ENCODE measurements around the gene KCNG2. TPM values are rescaled to one million over a fixed set of nuclear protein-coding genes. Genes with fewer than 3 reads are reported as not detected.

The KCNG2 gene
- total RNA-seq, 1 donor, result not detected

DNA sequence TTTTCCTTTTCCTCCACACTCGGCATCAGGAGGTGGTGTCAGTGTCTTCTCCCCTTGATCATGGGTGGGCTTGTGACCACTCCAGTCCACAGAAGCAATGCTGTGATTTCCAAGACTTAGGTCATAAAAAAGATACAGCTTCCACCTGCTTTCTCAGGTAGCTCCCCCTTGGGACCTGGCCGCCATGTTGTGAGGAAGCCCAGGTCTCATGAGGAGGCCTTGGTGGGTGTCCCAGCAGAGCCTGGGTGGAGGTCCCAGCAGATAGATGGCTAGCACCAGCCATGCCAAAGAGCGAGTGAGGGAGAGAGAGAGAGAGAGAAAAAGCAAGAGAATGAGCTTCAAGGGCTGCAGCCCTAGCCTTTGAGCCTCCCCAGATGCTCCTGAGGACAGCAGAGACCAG lies 137.8 kb downstream of the KCNG2 start:
- Histone ChIP-seq H3K4me1 (ENCODE audit: insufficient read depth, low read length) (no peaks in the 10 kb centered on the region), H3K79me2 (ENCODE audit: insufficient read depth, low read length) (peaks cover 84% of the 10 kb centered on the region), H3K4me3 (ENCODE audit: insufficient read depth, low read length) (no peak overlapping the region), H3K27me3 (ENCODE audit: insufficient read depth, low read length) (no peaks in the 10 kb centered on the region), H3K4me2 (ENCODE audit: insufficient read depth, low read length) (no peak overlapping the region), H2AFZ (ENCODE audit: low read length) (no peak overlapping the region), H3K9me3 (ENCODE audit: low read depth, low read length) (no peaks in the 10 kb centered on the region), H4K20me1 (ENCODE audit: insufficient read depth, low read length) (peaks cover 25% of the 10 kb centered on the region), H3K27ac (ENCODE audit: low read depth, low read length) (no peak overlapping the region), H3K36me3 (ENCODE audit: insufficient read depth, low read length) (peaks cover 22% of the 10 kb centered on the region)
- DNase-seq (ENCODE audit: insufficient read length, low spot score, missing footprints), result no peak
- TF ChIP-seq CTCF (IDR thresholded peaks at IDR 0.05; ENCODE audit: extremely low read depth, low read depth, low read length), result no peak

GRCh38 chr18:79935925-79936324 lies 138.2 kb downstream of the KCNG2 start:
- no peak for TF ChIP-seq CTCF (IDR thresholded peaks at IDR 0.05; ENCODE audit: extremely low read depth, low read depth, low read length)
- peaks cover 88% of the 10 kb centered on the region for H3K79me2 ChIP-seq (ENCODE audit: insufficient read depth, low read length)
- H3K27me3 ChIP-seq (ENCODE audit: insufficient read depth, low read length), result no peaks in the 10 kb centered on the region
- H3K27ac ChIP-seq (ENCODE audit: low read depth, low read length), result no peak overlapping the region
- no peaks in the 10 kb centered on the region for H3K9me3 ChIP-seq (ENCODE audit: low read depth, low read length)
- no peak for DNase-seq (ENCODE audit: insufficient read length, low spot score, missing footprints)
- no peak overlapping the region for H3K4me3 ChIP-seq (ENCODE audit: insufficient read depth, low read length)
- peaks cover 22% of the 10 kb centered on the region for H3K36me3 ChIP-seq (ENCODE audit: insufficient read depth, low read length)
- H3K4me1 ChIP-seq (ENCODE audit: insufficient read depth, low read length), result no peaks in the 10 kb centered on the region
- H4K20me1 ChIP-seq (ENCODE audit: insufficient read depth, low read length), result peaks cover 27% of the 10 kb centered on the region
- H3K4me2 ChIP-seq (ENCODE audit: insufficient read depth, low read length), result no peak overlapping the region
- no peak overlapping the region for H2AFZ ChIP-seq (ENCODE audit: low read length)

DNA sequence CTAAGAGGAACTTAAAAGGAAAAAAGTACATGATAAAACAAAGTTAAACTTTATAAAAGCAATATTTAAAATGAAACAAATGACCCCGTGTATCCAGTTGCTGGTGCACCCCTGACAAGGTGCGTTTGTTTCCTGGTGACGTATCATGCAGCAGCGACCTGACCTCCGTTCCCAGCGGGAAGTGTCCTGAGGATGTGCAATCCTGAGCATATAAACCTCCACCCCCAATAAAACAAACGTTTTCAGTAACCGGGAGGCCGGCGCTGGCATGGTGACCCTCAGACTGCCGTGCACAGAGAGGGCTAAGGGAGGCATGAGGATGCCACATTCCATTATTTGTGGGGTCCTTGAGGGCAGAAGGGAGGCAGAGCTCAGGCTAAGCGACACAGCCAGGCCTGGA lies 138.9 kb downstream of the KCNG2 start:
- Histone ChIP-seq H3K36me3 (ENCODE audit: insufficient read depth, low read length) (peaks cover 28% of the 10 kb centered on the region), H4K20me1 (ENCODE audit: insufficient read depth, low read length) (peaks cover 29% of the 10 kb centered on the region), H2AFZ (ENCODE audit: low read length) (no peak overlapping the region), H3K4me3 (ENCODE audit: insufficient read depth, low read length) (no peak overlapping the region), H3K4me1 (ENCODE audit: insufficient read depth, low read length) (no peaks in the 10 kb centered on the region), H3K27ac (ENCODE audit: low read depth, low read length) (no peak overlapping the region), H3K4me2 (ENCODE audit: insufficient read depth, low read length) (no peak overlapping the region), H3K27me3 (ENCODE audit: insufficient read depth, low read length) (no peaks in the 10 kb centered on the region), H3K9me3 (ENCODE audit: low read depth, low read length) (no peaks in the 10 kb centered on the region), H3K79me2 (ENCODE audit: insufficient read depth, low read length) (peaks cover 93% of the 10 kb centered on the region)
- no peak for TF ChIP-seq CTCF (IDR thresholded peaks at IDR 0.05; ENCODE audit: extremely low read depth, low read depth, low read length)
- peak; percentile 22 for DNase-seq (ENCODE audit: insufficient read length, low spot score, missing footprints)

DNA sequence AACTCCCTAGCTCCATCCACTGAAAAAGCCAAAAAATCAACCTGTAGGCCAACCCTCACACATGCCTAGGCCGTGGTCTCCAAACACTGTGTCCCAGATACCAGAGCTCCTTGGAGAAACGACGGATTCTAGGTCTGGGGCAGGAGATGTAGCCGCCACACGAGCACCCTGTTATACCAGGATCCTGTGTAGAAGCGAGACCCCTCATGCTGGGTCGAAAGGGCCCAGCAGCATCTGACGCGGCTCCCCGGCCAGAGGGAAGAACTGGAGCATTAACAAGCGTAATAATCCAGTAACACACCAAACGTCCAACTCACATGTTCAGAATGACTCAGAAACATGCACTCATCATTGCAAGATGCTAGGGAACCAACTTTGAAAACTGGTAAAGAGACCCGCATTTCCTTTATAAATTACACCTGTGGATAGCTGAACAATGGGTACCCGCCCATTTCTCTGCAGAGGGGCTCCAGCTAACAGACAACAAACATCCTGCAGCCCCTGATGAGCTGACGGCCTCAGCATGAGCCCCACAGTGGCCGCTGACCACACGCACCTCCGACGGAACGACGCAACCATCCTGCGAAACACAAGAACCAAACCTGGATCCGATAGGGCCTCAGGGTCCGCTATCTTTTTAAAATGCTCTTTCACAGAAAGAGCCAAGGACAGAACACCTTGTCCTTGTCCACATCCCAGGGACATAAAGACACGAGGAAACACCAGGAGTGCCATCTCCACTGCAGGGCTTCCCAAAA lies 139.5 kb downstream of the KCNG2 start:
- Histone ChIP-seq H3K27ac (ENCODE audit: low read depth, low read length) (no peak overlapping the region), H3K36me3 (ENCODE audit: insufficient read depth, low read length) (peaks cover 35% of the 10 kb centered on the region), H3K4me1 (ENCODE audit: insufficient read depth, low read length) (no peaks in the 10 kb centered on the region), H3K79me2 (ENCODE audit: insufficient read depth, low read length) (peaks cover 94% of the 10 kb centered on the region), H2AFZ (ENCODE audit: low read length) (no peak overlapping the region), H4K20me1 (ENCODE audit: insufficient read depth, low read length) (peaks cover 29% of the 10 kb centered on the region), H3K27me3 (ENCODE audit: insufficient read depth, low read length) (no peaks in the 10 kb centered on the region), H3K4me3 (ENCODE audit: insufficient read depth, low read length) (no peak overlapping the region), H3K4me2 (ENCODE audit: insufficient read depth, low read length) (no peak overlapping the region), H3K9me3 (ENCODE audit: low read depth, low read length) (no peaks in the 10 kb centered on the region)
- no peak for TF ChIP-seq CTCF (IDR thresholded peaks at IDR 0.05; ENCODE audit: extremely low read depth, low read depth, low read length)
- DNase-seq (ENCODE audit: insufficient read length, low spot score, missing footprints), result no peak
